Measurements from ENCODE around the gene OXA1L. TPM values are rescaled to one million over a fixed set of nuclear protein-coding genes. Genes with fewer than 3 reads are reported as not detected.

OXA1L gene
- total and polyA plus RNA-seq, 2 of the 13 experiments (the other 11 are each of a cell fraction or from before 2014, with no cell fraction given) = 230 to 589 TPM

- peak; percentile 24 for TF ChIP-seq ZBTB33 (CRISPR knock-in tag; IDR thresholded peaks at IDR 0.05)
- peak; percentile 94 for TF ChIP-seq ZNF784 (CRISPR knock-in tag; IDR thresholded peaks at IDR 0.05; ENCODE audit: borderline replicate concordance)
- peak; percentile 100; the same call in 1 of the 2 replicates for TF ChIP-seq CAMTA2 (CRISPR knock-in tag; IDR thresholded peaks at IDR 0.05; ENCODE audit: borderline replicate concordance)
- TF ChIP-seq KIAA2018 (CRISPR knock-in tag; IDR thresholded peaks at IDR 0.05; ENCODE audit: borderline replicate concordance) = no peak
- peak; percentile 63 for TF ChIP-seq SIN3B (IDR thresholded peaks at IDR 0.05; ENCODE audit: low read length)
- TF ChIP-seq ZNF549 (CRISPR knock-in tag; IDR thresholded peaks at IDR 0.05) = no peak
- peak; percentile 65 for TF ChIP-seq HNRNPLL (IDR thresholded peaks at IDR 0.05; ENCODE audit: low read depth, low read length, poor library complexity, severe bottlenecking)
- peak; percentile 94; the same call in 1 of the 2 replicates for TF ChIP-seq GLI4 (CRISPR knock-in tag; IDR thresholded peaks at IDR 0.05; ENCODE audit: borderline replicate concordance)
- TF ChIP-seq REXO4 (CRISPR knock-in tag; IDR thresholded peaks at IDR 0.05; ENCODE audit: borderline replicate concordance) = 0 out of 2 replicates have a peak, but pooled peaks have one; percentile 85
- TF ChIP-seq HINFP (CRISPR knock-in tag; IDR thresholded peaks at IDR 0.05; ENCODE audit: low read depth) = peak; percentile 99
- TF ChIP-seq PTBP1 (IDR thresholded peaks at IDR 0.05; ENCODE audit: low read depth, low read length, poor library complexity, severe bottlenecking) = peak; percentile 95
- TF ChIP-seq ZNF577 (CRISPR knock-in tag; IDR thresholded peaks at IDR 0.05; ENCODE audit: borderline replicate concordance, low read depth) = peak; percentile 82; the same call in 1 of the 2 replicates
- TF ChIP-seq ZMAT3 (CRISPR knock-in tag; conservative IDR thresholded peaks at IDR 0.05) = peak; percentile 84
Measured at GRCh38 chr14:22766457-22767322, at the start of gene OXA1L (continued).

All from HepG2 (cell line).